Left ventricle myocardium inferior (tissue), 1 donor: ENCODE data around the gene CHD9. TPM values are rescaled to one million over a fixed set of nuclear protein-coding genes. Genes with fewer than 3 reads are reported as not detected.
A peak's percentile ranks its signal among the peaks of the same experiment; 100 is the strongest.

Source experiments
- DNase-seq: peaks from one replicate; pipeline ENCODE4 v3.0.0-alpha.2; 2020
- H3K27ac ChIP-seq: fragments of 200-600 bp; replicated peaks from 2 replicates; pipeline ENCODE4 v1.8.0; 2021
- H3K27me3 ChIP-seq: fragments of 200-600 bp; 2 replicates; pipeline ENCODE4 v1.8.0; 2021; ENCODE audit warnings: low read depth
- H3K36me3 ChIP-seq: fragments of 200-600 bp; 2 replicates; pipeline ENCODE4 v1.8.0; 2021
- H3K4me1 ChIP-seq: fragments of 200-600 bp; 2 replicates; pipeline ENCODE4 v1.8.0; 2021
- H3K4me3 ChIP-seq: fragments of 200-600 bp; 2 replicates; pipeline ENCODE4 v1.8.0; 2021; ENCODE audit warnings: mild to moderate bottlenecking, moderate library complexity
- H3K9me3 ChIP-seq: fragments of 200-600 bp; replicated peaks from 2 replicates; pipeline ENCODE4 v1.8.0; 2021
- CTCF ChIP-seq: fragments of 200-600 bp; IDR thresholded peaks from 2 replicates; pipeline ENCODE4 v1.8.0; 2021; ENCODE audit warnings: antibody characterized with exemption, mild to moderate bottlenecking, borderline replicate concordance
- intact Hi-C: fragments of 100-400 bp; cut with micrococcal nuclease; formaldehyde crosslinking; loops from one replicate; pipeline ENCODE4 v1.11.0; 2022
- total RNA-seq: library from RNA; stranded (reverse); fragmentation: NEBNext Ultra II Directional; extraction: Animal tissue kit (Norgen Biotek cat#: 25700); gene quantifications from one replicate; pipeline ENCODE4 v1.2.1, GENCODE V29; 2021
- donor health status: DM: no; HTN: yes; CAD: no; lungs with severe emphysema.

The CHD9 gene
- total RNA-seq, 1 donor from 2014 or later: 38.9 TPM

- no peak for TF ChIP-seq CTCF
- Histone ChIP-seq H3K9me3 (no peaks in the 10 kb centered on the region), H3K27ac (peak overlapping the region; percentile 97), H3K27me3 (no peaks in the 10 kb centered on the region), H3K36me3 (no peaks in the 10 kb centered on the region), H3K4me1 (peaks cover 83% of the 10 kb centered on the region), H3K4me3 (peak overlapping the region; percentile 58)
- intact Hi-C loops: loop anchor here (5.0 kb wide), 1 partner anchor 42 kb away; no protein-coding TSS in a partner anchor
- DNase-seq: peak; percentile 93
These were observed 44.7 kb downstream of the CHD9 start for GRCh38 chr16:53099318-53100130.

GRCh38 chr16:53100131-53100748 lies 45.4 kb downstream of the CHD9 start:
- H3K4me3 ChIP-seq: peak overlapping the region; percentile 58
- no peak for DNase-seq
- no peak for TF ChIP-seq CTCF
- H3K4me1 ChIP-seq: peaks cover 77% of the 10 kb centered on the region
- H3K9me3 ChIP-seq: no peaks in the 10 kb centered on the region
- H3K27me3 ChIP-seq: no peaks in the 10 kb centered on the region
- intact Hi-C loops: no loop called here
- H3K27ac ChIP-seq: peak overlapping the region; percentile 97
- H3K36me3 ChIP-seq: no peaks in the 10 kb centered on the region

- Histone ChIP-seq H3K4me1 (peaks cover 77% of the 10 kb centered on the region), H3K9me3 (no peaks in the 10 kb centered on the region), H3K27me3 (no peaks in the 10 kb centered on the region), H3K36me3 (no peaks in the 10 kb centered on the region), H3K27ac (peak overlapping the region; percentile 97), H3K4me3 (peak overlapping the region; percentile 58)
- TF ChIP-seq CTCF: no peak
- intact Hi-C loops: no loop called here
- DNase-seq: no peak
These were observed 46.1 kb downstream of the CHD9 start for GRCh38 chr16:53100889-53101288.

GRCh38 chr16:53103811-53104210 lies 49.0 kb downstream of the CHD9 start:
- no peak for TF ChIP-seq CTCF
- no peaks in the 10 kb centered on the region for H3K36me3 ChIP-seq
- H3K4me1 ChIP-seq: peaks cover 53% of the 10 kb centered on the region
- H3K9me3 ChIP-seq: no peaks in the 10 kb centered on the region
- H3K27me3 ChIP-seq: no peaks in the 10 kb centered on the region
- intact Hi-C loops: no loop called here
- DNase-seq: no peak
- no peak overlapping the region for H3K4me3 ChIP-seq
- H3K27ac ChIP-seq: peak overlapping the region; percentile 97

- no peak overlapping the region for H3K27ac ChIP-seq
- no peak overlapping the region for H3K4me3 ChIP-seq
- intact Hi-C loops: no loop called here
- no peaks in the 10 kb centered on the region for H3K36me3 ChIP-seq
- no peaks in the 10 kb centered on the region for H3K9me3 ChIP-seq
- peaks cover 36% of the 10 kb centered on the region for H3K4me1 ChIP-seq
- no peak for TF ChIP-seq CTCF
- no peak for DNase-seq
- no peaks in the 10 kb centered on the region for H3K27me3 ChIP-seq
These were observed 50.8 kb downstream of the CHD9 start for GRCh38 chr16:53105565-53105964.
